Stimulated activated naive CD8-positive, alpha-beta T cell treated with anti-CD3 and anti-CD28 coated beads, Interleukin-15, Interleukin-2, amounts not matched to agents 100 ng/mL and 50 ng/mL, for 24 hours (primary cell): ENCODE data around the gene CREB3L2.
A peak's percentile ranks its signal among the peaks of the same experiment; 100 is the strongest.

Source experiments
- H3K27ac Mint-ChIP-seq: one replicate; pipeline ENCODE4 v1.8.0; 2021; ENCODE audit warnings: mild to moderate bottlenecking, mixed read lengths
- H3K27me3 Mint-ChIP-seq: one replicate; pipeline ENCODE4 v1.8.0; 2021; ENCODE audit warnings: mixed read lengths
- H3K36me3 Mint-ChIP-seq: one replicate; pipeline ENCODE4 v1.8.0; 2021; ENCODE audit warnings: low read depth, mixed read lengths
- H3K4me1 Mint-ChIP-seq: one replicate; pipeline ENCODE4 v1.8.0; 2021; ENCODE audit warnings: low read depth, mixed read lengths
- H3K4me3 Mint-ChIP-seq: one replicate; pipeline ENCODE4 v1.8.0; 2021; ENCODE audit warnings: mild to moderate bottlenecking, mixed read lengths
- H3K9me3 Mint-ChIP-seq: one replicate; pipeline ENCODE4 v1.8.0; 2021; ENCODE audit warnings: mixed read lengths

Gene CREB3L2

DNA sequence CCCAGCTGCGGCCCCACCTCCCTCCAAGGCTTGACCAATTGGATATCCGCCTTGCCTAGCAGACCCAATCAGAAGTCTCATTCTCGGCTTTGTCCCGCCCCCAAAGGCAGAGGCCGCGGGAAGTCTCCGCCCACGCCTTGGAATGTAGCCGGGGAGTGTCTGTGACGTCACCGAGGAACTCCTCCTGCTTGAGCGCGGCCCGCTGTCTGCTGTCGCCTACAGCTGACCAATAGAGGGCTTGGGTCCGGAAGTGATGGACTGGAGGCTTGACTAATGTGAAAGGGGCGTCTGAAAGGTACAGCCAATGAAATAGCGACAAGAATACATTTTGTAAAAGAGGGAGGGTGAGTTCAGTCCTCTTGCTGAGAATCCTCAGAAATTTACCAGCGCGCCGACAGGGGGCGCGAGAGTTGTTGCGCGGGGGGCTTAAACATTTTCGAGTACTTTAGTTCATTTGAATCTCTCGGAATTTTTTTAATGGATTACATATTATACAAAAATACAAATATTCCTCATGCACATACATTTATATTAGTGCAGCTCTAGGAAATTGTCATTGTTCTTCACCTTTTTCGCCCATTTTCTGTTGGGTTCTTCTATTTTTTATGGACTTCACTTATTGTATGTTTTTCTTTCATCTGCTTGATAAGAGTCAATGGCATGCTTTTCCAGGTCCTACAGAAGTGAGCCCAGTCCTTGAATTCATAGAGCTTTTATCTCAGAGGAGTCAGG lies 376 bp upstream of the CREB3L2 start:
- Mint-ChIP-seq H3K36me3 (peaks cover 7% of the 10 kb centered on the region), H3K4me3 (peak overlapping the region; percentile 92), H3K27me3 (no peaks in the 10 kb centered on the region), H3K27ac (peak overlapping the region; percentile 84), H3K9me3 (no peaks in the 10 kb centered on the region), H3K4me1 (peaks cover 43% of the 10 kb centered on the region)

DNA sequence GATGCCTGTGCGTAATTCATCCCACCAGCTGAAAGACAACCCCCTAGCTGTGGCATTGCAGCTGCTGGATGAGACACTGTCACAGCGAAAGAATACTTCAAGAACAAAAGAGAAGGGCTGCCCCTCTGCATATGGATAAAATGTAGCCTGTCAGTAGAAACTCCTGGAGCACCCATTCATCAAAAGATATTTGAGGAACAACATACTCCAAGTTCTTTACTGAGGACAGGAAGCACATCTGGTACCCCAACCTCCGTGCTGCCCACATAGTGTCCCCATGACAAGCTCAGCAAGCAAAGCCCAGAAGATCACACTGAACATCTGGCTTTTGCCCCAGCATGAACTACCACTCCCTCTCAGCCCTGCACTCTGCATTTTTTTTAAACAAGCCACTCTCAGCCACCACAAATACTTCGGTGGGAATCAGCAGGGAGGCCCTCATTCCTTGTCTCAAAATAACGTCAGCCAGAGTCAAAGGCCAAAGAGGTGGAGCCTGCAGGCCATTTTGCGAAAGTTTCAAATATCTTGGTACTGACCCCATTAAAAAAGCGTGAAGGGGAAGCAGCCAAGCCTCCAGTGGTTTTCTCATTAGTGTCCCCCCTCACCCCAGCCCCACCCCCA lies 1.7 kb downstream of the CREB3L2 start:
- H3K27ac Mint-ChIP-seq, result peak overlapping the region; percentile 84
- H3K36me3 Mint-ChIP-seq, result peaks cover 22% of the 10 kb centered on the region
- no peaks in the 10 kb centered on the region for H3K9me3 Mint-ChIP-seq
- H3K4me3 Mint-ChIP-seq, result peak overlapping the region; percentile 92
- no peaks in the 10 kb centered on the region for H3K27me3 Mint-ChIP-seq
- H3K4me1 Mint-ChIP-seq, result peaks cover 60% of the 10 kb centered on the region

GRCh38 chr7:137999496-138000080 lies 2.3 kb downstream of the CREB3L2 start:
- Mint-ChIP-seq H3K4me1 (peaks cover 57% of the 10 kb centered on the region), H3K36me3 (peaks cover 22% of the 10 kb centered on the region), H3K27me3 (no peaks in the 10 kb centered on the region), H3K4me3 (peak overlapping the region; percentile 92), H3K9me3 (no peaks in the 10 kb centered on the region), H3K27ac (peak overlapping the region; percentile 79)

- peaks cover 22% of the 10 kb centered on the region for H3K36me3 Mint-ChIP-seq
- H3K4me1 Mint-ChIP-seq, result peaks cover 64% of the 10 kb centered on the region
- no peak overlapping the region for H3K4me3 Mint-ChIP-seq
- H3K27me3 Mint-ChIP-seq, result no peaks in the 10 kb centered on the region
- H3K27ac Mint-ChIP-seq, result no peak overlapping the region
- no peaks in the 10 kb centered on the region for H3K9me3 Mint-ChIP-seq
Observed at GRCh38 chr7:137998250-137998649, 3.6 kb downstream of the CREB3L2 start.

DNA sequence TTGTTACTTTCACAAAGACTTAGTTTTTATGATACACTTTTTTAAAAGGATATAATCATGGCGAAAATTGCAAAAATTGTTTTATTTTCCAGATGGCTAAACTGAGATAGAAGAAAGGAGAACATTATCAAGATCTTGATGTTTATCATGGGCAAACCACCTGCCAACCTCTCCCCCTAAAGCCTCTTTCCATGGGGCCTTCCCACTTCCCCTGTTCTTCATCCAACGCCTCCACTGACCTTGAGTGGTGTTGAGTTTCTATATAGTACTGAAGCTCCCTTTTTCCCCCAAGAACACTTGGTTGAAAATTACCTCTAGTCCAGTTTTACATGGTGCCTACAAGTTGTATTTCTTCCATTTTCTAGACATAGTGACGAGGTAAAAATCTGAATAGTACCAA lies 5.0 kb downstream of the CREB3L2 start:
- H3K4me1 Mint-ChIP-seq, result peaks cover 68% of the 10 kb centered on the region
- peak overlapping the region; percentile 19 for H3K4me3 Mint-ChIP-seq
- H3K9me3 Mint-ChIP-seq, result no peaks in the 10 kb centered on the region
- no peak overlapping the region for H3K27ac Mint-ChIP-seq
- peaks cover 31% of the 10 kb centered on the region for H3K36me3 Mint-ChIP-seq
- no peaks in the 10 kb centered on the region for H3K27me3 Mint-ChIP-seq

GRCh38 chr7:137996386-137996851 lies 5.5 kb downstream of the CREB3L2 start:
- no peak overlapping the region for H3K4me3 Mint-ChIP-seq
- peaks cover 32% of the 10 kb centered on the region for H3K36me3 Mint-ChIP-seq
- H3K9me3 Mint-ChIP-seq, result no peaks in the 10 kb centered on the region
- H3K4me1 Mint-ChIP-seq, result peaks cover 71% of the 10 kb centered on the region
- H3K27me3 Mint-ChIP-seq, result no peaks in the 10 kb centered on the region
- H3K27ac Mint-ChIP-seq, result peak overlapping the region; percentile 3

- Mint-ChIP-seq H3K36me3 (peaks cover 32% of the 10 kb centered on the region), H3K27ac (no peak overlapping the region), H3K4me1 (peaks cover 55% of the 10 kb centered on the region), H3K4me3 (no peak overlapping the region), H3K27me3 (no peaks in the 10 kb centered on the region), H3K9me3 (no peaks in the 10 kb centered on the region)
Observed at GRCh38 chr7:137994216-137994615, 7.7 kb downstream of the CREB3L2 start.

DNA sequence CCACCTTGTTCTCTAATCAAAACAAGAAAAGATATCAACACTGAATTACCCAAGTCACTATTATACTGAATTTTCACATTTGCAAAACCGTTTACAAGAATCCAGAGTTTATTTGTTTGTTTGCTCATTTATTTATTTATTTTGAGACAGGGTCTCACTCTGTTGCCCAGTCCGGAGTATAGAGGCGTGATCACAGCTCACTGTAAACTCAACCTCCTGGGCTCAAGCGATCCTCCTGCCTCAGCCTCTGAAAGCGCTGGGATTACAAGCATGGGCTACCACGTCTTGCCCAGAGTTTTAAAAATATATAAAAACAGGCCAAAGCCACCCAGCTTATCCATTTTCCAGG lies 8.5 kb downstream of the CREB3L2 start:
- peaks cover 25% of the 10 kb centered on the region for H3K36me3 Mint-ChIP-seq
- H3K4me1 Mint-ChIP-seq, result peaks cover 46% of the 10 kb centered on the region
- no peaks in the 10 kb centered on the region for H3K9me3 Mint-ChIP-seq
- no peaks in the 10 kb centered on the region for H3K27me3 Mint-ChIP-seq
- H3K4me3 Mint-ChIP-seq, result no peak overlapping the region
- no peak overlapping the region for H3K27ac Mint-ChIP-seq

GRCh38 chr7:137992550-137993394 lies 9.1 kb downstream of the CREB3L2 start:
- H3K4me1 Mint-ChIP-seq, result peaks cover 41% of the 10 kb centered on the region
- no peaks in the 10 kb centered on the region for H3K27me3 Mint-ChIP-seq
- peak overlapping the region; percentile 34 for H3K27ac Mint-ChIP-seq
- no peaks in the 10 kb centered on the region for H3K9me3 Mint-ChIP-seq
- H3K4me3 Mint-ChIP-seq, result no peak overlapping the region
- H3K36me3 Mint-ChIP-seq, result peaks cover 25% of the 10 kb centered on the region

GRCh38 chr7:137992104-137992549 lies 9.8 kb downstream of the CREB3L2 start:
- no peak overlapping the region for H3K4me3 Mint-ChIP-seq
- H3K4me1 Mint-ChIP-seq, result peaks cover 39% of the 10 kb centered on the region
- H3K36me3 Mint-ChIP-seq, result peaks cover 25% of the 10 kb centered on the region
- no peak overlapping the region for H3K27ac Mint-ChIP-seq
- no peaks in the 10 kb centered on the region for H3K27me3 Mint-ChIP-seq
- H3K9me3 Mint-ChIP-seq, result no peaks in the 10 kb centered on the region

- Mint-ChIP-seq H3K27ac (no peak overlapping the region), H3K4me3 (no peak overlapping the region), H3K9me3 (no peaks in the 10 kb centered on the region), H3K27me3 (no peaks in the 10 kb centered on the region), H3K36me3 (peaks cover 10% of the 10 kb centered on the region), H3K4me1 (peaks cover 34% of the 10 kb centered on the region)
Observed at GRCh38 chr7:137990251-137990941, 11.5 kb downstream of the CREB3L2 start.

DNA sequence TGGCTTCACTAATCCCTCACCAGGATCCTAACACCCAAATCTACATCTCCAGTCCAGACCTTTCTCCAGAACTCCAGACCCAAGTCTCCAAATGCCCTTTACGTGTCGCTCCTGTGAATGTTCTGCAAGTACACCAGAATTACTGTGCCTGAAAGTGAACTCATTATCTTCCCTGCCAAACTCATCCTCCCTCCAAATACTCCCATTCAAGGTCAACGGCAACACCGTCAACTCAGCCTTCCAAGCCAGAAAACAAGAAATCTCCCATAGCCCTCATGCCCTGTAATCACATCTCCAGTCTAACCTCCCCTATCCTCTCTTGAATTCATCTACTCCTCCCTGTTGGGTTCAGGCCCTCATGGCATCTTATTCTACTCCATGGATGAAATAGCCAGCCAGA lies 12.3 kb downstream of the CREB3L2 start:
- no peaks in the 10 kb centered on the region for H3K9me3 Mint-ChIP-seq
- no peak overlapping the region for H3K27ac Mint-ChIP-seq
- H3K36me3 Mint-ChIP-seq, result peaks cover 16% of the 10 kb centered on the region
- no peaks in the 10 kb centered on the region for H3K27me3 Mint-ChIP-seq
- peaks cover 39% of the 10 kb centered on the region for H3K4me1 Mint-ChIP-seq
- no peak overlapping the region for H3K4me3 Mint-ChIP-seq

- no peak overlapping the region for H3K27ac Mint-ChIP-seq
- no peaks in the 10 kb centered on the region for H3K9me3 Mint-ChIP-seq
- H3K4me3 Mint-ChIP-seq, result no peak overlapping the region
- peaks cover 42% of the 10 kb centered on the region for H3K4me1 Mint-ChIP-seq
- no peaks in the 10 kb centered on the region for H3K27me3 Mint-ChIP-seq
- peaks cover 21% of the 10 kb centered on the region for H3K36me3 Mint-ChIP-seq
Observed at GRCh38 chr7:137989094-137989493, 12.8 kb downstream of the CREB3L2 start.

GRCh38 chr7:137987968-137988367 lies 13.9 kb downstream of the CREB3L2 start:
- Mint-ChIP-seq H3K9me3 (no peaks in the 10 kb centered on the region), H3K4me1 (peaks cover 33% of the 10 kb centered on the region), H3K4me3 (no peak overlapping the region), H3K27me3 (no peaks in the 10 kb centered on the region), H3K36me3 (peaks cover 29% of the 10 kb centered on the region), H3K27ac (no peak overlapping the region)
